Measurements from ENCODE around the gene ACSS2.

DNA sequence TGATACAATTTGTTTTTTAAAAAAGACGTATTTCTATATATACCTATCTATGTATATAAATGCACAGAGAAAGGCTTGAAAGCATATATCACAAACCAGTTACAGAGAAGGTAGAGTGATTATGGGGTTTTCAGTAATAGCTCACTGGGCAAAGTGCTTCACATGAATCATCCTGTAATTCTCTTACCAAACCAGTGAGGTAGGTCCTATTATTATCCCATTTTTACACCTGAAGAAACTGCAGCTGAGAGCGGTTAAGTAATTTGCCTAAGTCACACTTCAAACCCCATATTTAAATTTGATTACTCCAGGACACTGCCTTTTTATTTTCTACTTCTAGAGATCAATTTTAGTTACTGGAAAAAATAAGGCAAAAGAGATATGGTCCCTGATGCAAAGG, 74.8 kb downstream of the ACSS2 start:
- TF ChIP-seq CTCF (IDR thresholded peaks at IDR 0.05) (no peak), POLR2A (IDR thresholded peaks at IDR 0.05) (no peak), EP300 (IDR thresholded peaks at IDR 0.05) (no peak)

Measured in tibial nerve (tissue), 4 donors.